ENCODE results near the gene DMPK.

DNA sequence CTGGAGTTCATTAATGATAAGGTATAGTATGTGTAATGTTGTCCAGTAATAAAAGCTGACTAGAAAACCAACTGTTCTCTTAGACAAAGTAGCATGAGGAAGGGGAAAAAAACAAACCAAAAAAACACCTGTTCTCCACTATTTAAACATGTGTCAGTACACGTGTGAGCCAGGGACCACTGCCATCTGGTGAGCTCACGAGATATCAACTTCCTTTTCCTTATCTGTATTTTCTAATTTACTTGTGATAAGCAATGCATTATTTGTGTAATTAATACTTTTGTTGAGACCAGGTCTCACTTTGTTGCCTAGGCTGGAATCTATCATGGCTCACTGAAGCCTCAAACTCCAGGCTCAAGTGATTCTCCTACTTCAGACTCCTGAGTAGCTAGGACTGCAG, 8.9 kb downstream of the DMPK start:
- TF ChIP-seq ZNF331 (CRISPR knock-in tag; IDR thresholded peaks at IDR 0.05; ENCODE audit: low read depth) (no peak), JUNB (IDR thresholded peaks at IDR 0.05; ENCODE audit: unreplicated experiment) (no peak), POLR2AphosphoS5 (IDR thresholded peaks at IDR 0.05; ENCODE audit: low read depth) (no peak), EZH2phosphoT487 (IDR thresholded peaks at IDR 0.05; ENCODE audit: unreplicated experiment) (no peak), EZH2 (IDR thresholded peaks at IDR 0.05; ENCODE audit: low read depth, unreplicated experiment) (no peak)
- TF ChIP-seq, protein P1, sequence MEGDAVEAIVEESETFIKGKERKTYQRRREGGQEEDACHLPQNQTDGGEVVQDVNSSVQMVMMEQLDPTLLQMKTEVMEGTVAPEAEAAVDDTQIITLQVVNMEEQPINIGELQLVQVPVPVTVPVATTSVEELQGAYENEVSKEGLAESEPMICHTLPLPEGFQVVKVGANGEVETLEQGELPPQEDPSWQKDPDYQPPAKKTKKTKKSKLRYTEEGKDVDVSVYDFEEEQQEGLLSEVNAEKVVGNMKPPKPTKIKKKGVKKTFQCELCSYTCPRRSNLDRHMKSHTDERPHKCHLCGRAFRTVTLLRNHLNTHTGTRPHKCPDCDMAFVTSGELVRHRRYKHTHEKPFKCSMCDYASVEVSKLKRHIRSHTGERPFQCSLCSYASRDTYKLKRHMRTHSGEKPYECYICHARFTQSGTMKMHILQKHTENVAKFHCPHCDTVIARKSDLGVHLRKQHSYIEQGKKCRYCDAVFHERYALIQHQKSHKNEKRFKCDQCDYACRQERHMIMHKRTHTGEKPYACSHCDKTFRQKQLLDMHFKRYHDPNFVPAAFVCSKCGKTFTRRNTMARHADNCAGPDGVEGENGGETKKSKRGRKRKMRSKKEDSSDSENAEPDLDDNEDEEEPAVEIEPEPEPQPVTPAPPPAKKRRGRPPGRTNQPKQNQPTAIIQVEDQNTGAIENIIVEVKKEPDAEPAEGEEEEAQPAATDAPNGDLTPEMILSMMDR (conservative IDR thresholded peaks at IDR 0.05; ENCODE audit: low read depth in 2 of 2) = no peak

Data from GM23338 (cell line).